Smooth muscle cell (in vitro differentiated cells): ENCODE results near the gene TFF2. TPM values are rescaled to one million over a fixed set of nuclear protein-coding genes. Genes with fewer than 3 reads are reported as not detected.

Source experiments
- DNase-seq: peaks from one replicate; lab custom pipeline; 2025; ENCODE audit not compliant: unreplicated experiment; lab: John Stamatoyannopoulos, UW
- H2AFZ ChIP-seq: fragments of 200-600 bp; sonication (generic); 2 replicates; pipeline ENCODE4 v1.6.0; 2016; ENCODE audit warnings: antibody characterized with exemption, low read depth, mild to moderate bottlenecking
- H3F3A ChIP-seq: fragments of 200-600 bp; sonication (generic); 2 replicates; pipeline ENCODE4 v1.6.0; 2017; ENCODE audit warnings: antibody characterized with exemption, low read depth
- H3K27ac ChIP-seq: fragments of 200-600 bp; sonication (generic); 2 replicates; pipeline ENCODE4 v1.5.1; 2016; ENCODE audit warnings: low read depth, mild to moderate bottlenecking
- H3K27me3 ChIP-seq: fragments of 200-600 bp; sonication (generic); 2 replicates; pipeline ENCODE4 v1.6.1; 2016; ENCODE audit warnings: low read depth, mild to moderate bottlenecking
- H3K36me3 ChIP-seq: fragments of 200-600 bp; sonication (generic); 2 replicates; pipeline ENCODE4 v1.5.1; 2016; ENCODE audit warnings: low read depth
- H3K4me1 ChIP-seq: fragments of 200-600 bp; sonication (generic); 2 replicates; pipeline ENCODE4 v1.5.1; 2016; ENCODE audit warnings: low read depth
- H3K4me2 ChIP-seq: fragments of 200-600 bp; sonication (generic); 2 replicates; pipeline ENCODE4 v1.6.0; 2016; ENCODE audit warnings: mild to moderate bottlenecking
- H3K4me3 ChIP-seq: fragments of 200-600 bp; sonication (generic); 2 replicates; pipeline ENCODE4 v1.5.1; 2016; ENCODE audit warnings: mild to moderate bottlenecking
- H3K79me2 ChIP-seq: fragments of 200-600 bp; sonication (generic); 2 replicates; pipeline ENCODE4 v1.6.0; 2016; ENCODE audit warnings: low read depth, mild to moderate bottlenecking
- H3K9ac ChIP-seq: fragments of 200-600 bp; sonication (generic); 2 replicates; pipeline ENCODE4 v1.6.0; 2016; ENCODE audit warnings: low read depth
- H3K9me3 ChIP-seq: fragments of 200-600 bp; sonication (generic); replicated peaks from 2 replicates; pipeline ENCODE4 v1.5.1; 2016; ENCODE audit warnings: low read depth
- H4K20me1 ChIP-seq: fragments of 200-600 bp; sonication (generic); 2 replicates; pipeline ENCODE4 v1.6.0; 2016; ENCODE audit warnings: low read depth
- CTCF ChIP-seq: fragments of 200-600 bp; sonication (generic); IDR thresholded peaks from 2 replicates; pipeline ENCODE4 v1.5.1; 2017; ENCODE audit warnings: borderline replicate concordance, mild to moderate bottlenecking, antibody characterized with exemption; ENCODE audit not compliant: insufficient read depth, poor library complexity, severe bottlenecking
- WGBS: methylation state at CpG from one replicate; pipeline ENCODE4 v1.1.7; 2016; ENCODE audit warnings: low lambda C conversion rate; 5-methylcytosine and 5-hydroxymethylcytosine counted together
- polyA plus RNA-seq: library from polyadenylated mRNA; unstranded; fragments of >200 nt; fragmentation: Nextera tagmentation; extraction: Ambion mirVana; gene quantifications from 2 replicates; pipeline ENCODE4 v1.2.1, GENCODE V29; 2016
- total RNA-seq: library from RNA; depleted of rRNA; stranded (reverse); fragments of >200 nt; gene quantifications from 2 replicates; pipeline ENCODE4 v1.2.3, GENCODE V29; 2014

TFF2 gene
- total and polyA plus RNA-seq, 2 experiments from 2014 or later, result not detected

- H4K20me1 ChIP-seq, result no peaks in the 10 kb centered on the region
- no peak overlapping the region for H3K27ac ChIP-seq
- no peaks in the 10 kb centered on the region for H3K79me2 ChIP-seq
- no peaks in the 10 kb centered on the region for H3K36me3 ChIP-seq
- H3K4me2 ChIP-seq, result no peak overlapping the region
- H2AFZ ChIP-seq, result no peak overlapping the region
- H3K4me1 ChIP-seq, result peaks cover 10% of the 10 kb centered on the region
- no peaks in the 10 kb centered on the region for H3K9me3 ChIP-seq
- 78% methylated on average over 5 of the region's 5 CpGs for WGBS
- no peaks in the 10 kb centered on the region for H3K27me3 ChIP-seq
- no peaks in the 10 kb centered on the region for H3F3A ChIP-seq
- H3K4me3 ChIP-seq, result no peak overlapping the region
- no peak for TF ChIP-seq CTCF
- no peak overlapping the region for H3K9ac ChIP-seq
- DNase-seq, result no peak
Observed at GRCh38 chr21:42332557-42333317, 18.1 kb downstream of the TFF2 start.

GRCh38 chr21:42331660-42332059 lies 19.1 kb downstream of the TFF2 start:
- no peaks in the 10 kb centered on the region for H3K36me3 ChIP-seq

GRCh38 chr21:42330380-42331371 lies 20.1 kb downstream of the TFF2 start:
- H2AFZ ChIP-seq, result no peak overlapping the region
- H3K4me2 ChIP-seq, result no peak overlapping the region
- no peaks in the 10 kb centered on the region for H3K36me3 ChIP-seq
- no peak for TF ChIP-seq CTCF
- WGBS, result 91% methylated on average over 4 of the region's 4 CpGs
- H3K27me3 ChIP-seq, result no peaks in the 10 kb centered on the region
- no peak overlapping the region for H3K4me3 ChIP-seq
- H3K4me1 ChIP-seq, result peaks cover 2% of the 10 kb centered on the region
- no peak overlapping the region for H3K27ac ChIP-seq
- no peaks in the 10 kb centered on the region for H3F3A ChIP-seq
- no peaks in the 10 kb centered on the region for H3K79me2 ChIP-seq
- no peak for DNase-seq
- no peak overlapping the region for H3K9ac ChIP-seq
- no peaks in the 10 kb centered on the region for H3K9me3 ChIP-seq
- H4K20me1 ChIP-seq, result no peaks in the 10 kb centered on the region

More at GRCh38 chr21:42331660-42332059, 19.1 kb downstream of the TFF2 start:
- Histone ChIP-seq H3K9me3 (no peaks in the 10 kb centered on the region), H3K4me3 (no peak overlapping the region), H3K79me2 (no peaks in the 10 kb centered on the region), H4K20me1 (no peaks in the 10 kb centered on the region), H3F3A (no peaks in the 10 kb centered on the region), H3K27ac (no peak overlapping the region), H3K27me3 (no peaks in the 10 kb centered on the region), H3K4me2 (no peak overlapping the region), H3K9ac (no peak overlapping the region), H3K4me1 (peaks cover 10% of the 10 kb centered on the region), H2AFZ (no peak overlapping the region)
- no peak for TF ChIP-seq CTCF
- no peak for DNase-seq
